Measurements from ENCODE around the gene NANOS3. TPM values are rescaled to one million over a fixed set of nuclear protein-coding genes. Genes with fewer than 3 reads are reported as not detected.

Gene NANOS3
- total and polyA plus RNA-seq, 10 of the 15 experiments (the other 5 are each of a cell fraction or from before 2014, with no cell fraction given), result 0.31 to 1.7 (median 0.81) TPM

DNA sequence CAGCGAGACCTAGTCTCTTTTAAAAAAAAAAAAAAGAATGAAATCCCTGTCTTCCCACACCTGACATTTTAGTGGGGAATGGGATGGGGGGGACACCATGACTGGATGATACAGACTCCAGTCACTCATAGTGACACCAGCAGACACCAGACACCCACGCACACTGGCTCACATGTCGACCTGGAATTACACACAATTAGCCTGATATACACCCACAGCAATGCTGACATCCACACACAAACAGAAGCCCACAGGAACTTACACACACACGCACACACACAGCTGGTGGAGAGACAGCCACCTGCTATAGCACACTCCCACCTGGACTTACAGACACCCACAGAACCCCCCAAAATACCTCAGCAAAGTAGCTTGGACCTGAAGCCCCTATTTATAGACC, 8.3 kb upstream of the NANOS3 start (continued):
- TF ChIP-seq, protein P1, sequence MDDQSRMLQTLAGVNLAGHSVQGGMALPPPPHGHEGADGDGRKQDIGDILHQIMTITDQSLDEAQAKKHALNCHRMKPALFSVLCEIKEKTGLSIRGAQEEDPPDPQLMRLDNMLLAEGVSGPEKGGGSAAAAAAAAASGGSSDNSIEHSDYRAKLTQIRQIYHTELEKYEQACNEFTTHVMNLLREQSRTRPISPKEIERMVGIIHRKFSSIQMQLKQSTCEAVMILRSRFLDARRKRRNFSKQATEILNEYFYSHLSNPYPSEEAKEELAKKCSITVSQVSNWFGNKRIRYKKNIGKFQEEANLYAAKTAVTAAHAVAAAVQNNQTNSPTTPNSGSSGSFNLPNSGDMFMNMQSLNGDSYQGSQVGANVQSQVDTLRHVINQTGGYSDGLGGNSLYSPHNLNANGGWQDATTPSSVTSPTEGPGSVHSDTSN (IDR thresholded peaks at IDR 0.05; ENCODE audit: insufficient replicate concordance, low read depth, low read length), result peak; percentile 53
- TF ChIP-seq, protein P2, sequence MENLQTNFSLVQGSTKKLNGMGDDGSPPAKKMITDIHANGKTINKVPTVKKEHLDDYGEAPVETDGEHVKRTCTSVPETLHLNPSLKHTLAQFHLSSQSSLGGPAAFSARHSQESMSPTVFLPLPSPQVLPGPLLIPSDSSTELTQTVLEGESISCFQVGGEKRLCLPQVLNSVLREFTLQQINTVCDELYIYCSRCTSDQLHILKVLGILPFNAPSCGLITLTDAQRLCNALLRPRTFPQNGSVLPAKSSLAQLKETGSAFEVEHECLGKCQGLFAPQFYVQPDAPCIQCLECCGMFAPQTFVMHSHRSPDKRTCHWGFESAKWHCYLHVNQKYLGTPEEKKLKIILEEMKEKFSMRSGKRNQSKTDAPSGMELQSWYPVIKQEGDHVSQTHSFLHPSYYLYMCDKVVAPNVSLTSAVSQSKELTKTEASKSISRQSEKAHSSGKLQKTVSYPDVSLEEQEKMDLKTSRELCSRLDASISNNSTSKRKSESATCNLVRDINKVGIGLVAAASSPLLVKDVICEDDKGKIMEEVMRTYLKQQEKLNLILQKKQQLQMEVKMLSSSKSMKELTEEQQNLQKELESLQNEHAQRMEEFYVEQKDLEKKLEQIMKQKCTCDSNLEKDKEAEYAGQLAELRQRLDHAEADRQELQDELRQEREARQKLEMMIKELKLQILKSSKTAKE (IDR thresholded peaks at IDR 0.05; ENCODE audit: low read depth, poor library complexity, severe bottlenecking), result no peak
- peak; percentile 56; the same call in 1 of the 2 replicates for TF ChIP-seq NBN (IDR thresholded peaks at IDR 0.05)
- no peak for TF ChIP-seq PAX8 (IDR thresholded peaks at IDR 0.05)
- TF ChIP-seq, protein P3, sequence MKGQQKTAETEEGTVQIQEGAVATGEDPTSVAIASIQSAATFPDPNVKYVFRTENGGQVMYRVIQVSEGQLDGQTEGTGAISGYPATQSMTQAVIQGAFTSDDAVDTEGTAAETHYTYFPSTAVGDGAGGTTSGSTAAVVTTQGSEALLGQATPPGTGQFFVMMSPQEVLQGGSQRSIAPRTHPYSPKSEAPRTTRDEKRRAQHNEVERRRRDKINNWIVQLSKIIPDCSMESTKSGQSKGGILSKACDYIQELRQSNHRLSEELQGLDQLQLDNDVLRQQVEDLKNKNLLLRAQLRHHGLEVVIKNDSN (IDR thresholded peaks at IDR 0.05; ENCODE audit: borderline replicate concordance, extremely low read length, insufficient read depth, low read depth, low read length), result no peak
- no peak for TF ChIP-seq RELA (IDR thresholded peaks at IDR 0.05; ENCODE audit: borderline replicate concordance, partially characterized antibody)
- TF ChIP-seq YY1 (IDR thresholded peaks at IDR 0.05; ENCODE audit: low read depth, low read length), result no peak
- no peak for TF ChIP-seq NFYB (IDR thresholded peaks at IDR 0.05; ENCODE audit: insufficient read depth, low read depth, low read length)
- no peak for TF ChIP-seq GATAD2B (conservative IDR thresholded peaks at IDR 0.05; ENCODE audit: low read depth)
- TF ChIP-seq, protein P4, sequence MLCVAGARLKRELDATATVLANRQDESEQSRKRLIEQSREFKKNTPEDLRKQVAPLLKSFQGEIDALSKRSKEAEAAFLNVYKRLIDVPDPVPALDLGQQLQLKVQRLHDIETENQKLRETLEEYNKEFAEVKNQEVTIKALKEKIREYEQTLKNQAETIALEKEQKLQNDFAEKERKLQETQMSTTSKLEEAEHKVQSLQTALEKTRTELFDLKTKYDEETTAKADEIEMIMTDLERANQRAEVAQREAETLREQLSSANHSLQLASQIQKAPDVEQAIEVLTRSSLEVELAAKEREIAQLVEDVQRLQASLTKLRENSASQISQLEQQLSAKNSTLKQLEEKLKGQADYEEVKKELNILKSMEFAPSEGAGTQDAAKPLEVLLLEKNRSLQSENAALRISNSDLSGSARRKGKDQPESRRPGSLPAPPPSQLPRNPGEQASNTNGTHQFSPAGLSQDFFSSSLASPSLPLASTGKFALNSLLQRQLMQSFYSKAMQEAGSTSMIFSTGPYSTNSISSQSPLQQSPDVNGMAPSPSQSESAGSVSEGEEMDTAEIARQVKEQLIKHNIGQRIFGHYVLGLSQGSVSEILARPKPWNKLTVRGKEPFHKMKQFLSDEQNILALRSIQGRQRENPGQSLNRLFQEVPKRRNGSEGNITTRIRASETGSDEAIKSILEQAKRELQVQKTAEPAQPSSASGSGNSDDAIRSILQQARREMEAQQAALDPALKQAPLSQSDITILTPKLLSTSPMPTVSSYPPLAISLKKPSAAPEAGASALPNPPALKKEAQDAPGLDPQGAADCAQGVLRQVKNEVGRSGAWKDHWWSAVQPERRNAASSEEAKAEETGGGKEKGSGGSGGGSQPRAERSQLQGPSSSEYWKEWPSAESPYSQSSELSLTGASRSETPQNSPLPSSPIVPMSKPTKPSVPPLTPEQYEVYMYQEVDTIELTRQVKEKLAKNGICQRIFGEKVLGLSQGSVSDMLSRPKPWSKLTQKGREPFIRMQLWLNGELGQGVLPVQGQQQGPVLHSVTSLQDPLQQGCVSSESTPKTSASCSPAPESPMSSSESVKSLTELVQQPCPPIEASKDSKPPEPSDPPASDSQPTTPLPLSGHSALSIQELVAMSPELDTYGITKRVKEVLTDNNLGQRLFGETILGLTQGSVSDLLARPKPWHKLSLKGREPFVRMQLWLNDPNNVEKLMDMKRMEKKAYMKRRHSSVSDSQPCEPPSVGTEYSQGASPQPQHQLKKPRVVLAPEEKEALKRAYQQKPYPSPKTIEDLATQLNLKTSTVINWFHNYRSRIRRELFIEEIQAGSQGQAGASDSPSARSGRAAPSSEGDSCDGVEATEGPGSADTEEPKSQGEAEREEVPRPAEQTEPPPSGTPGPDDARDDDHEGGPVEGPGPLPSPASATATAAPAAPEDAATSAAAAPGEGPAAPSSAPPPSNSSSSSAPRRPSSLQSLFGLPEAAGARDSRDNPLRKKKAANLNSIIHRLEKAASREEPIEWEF (IDR thresholded peaks at IDR 0.05; ENCODE audit: insufficient replicate concordance, low read depth, low read length), result no peak
- peak in 1 of 2 experiments; percentile 40; a peak in 1 of 3 replicates for TF ChIP-seq EGR1 (IDR thresholded peaks at IDR 0.05; ENCODE audit: borderline replicate concordance in 1 of 2, low read depth in 2 of 2, low read length in 2 of 2)
- TF ChIP-seq, protein P5, sequence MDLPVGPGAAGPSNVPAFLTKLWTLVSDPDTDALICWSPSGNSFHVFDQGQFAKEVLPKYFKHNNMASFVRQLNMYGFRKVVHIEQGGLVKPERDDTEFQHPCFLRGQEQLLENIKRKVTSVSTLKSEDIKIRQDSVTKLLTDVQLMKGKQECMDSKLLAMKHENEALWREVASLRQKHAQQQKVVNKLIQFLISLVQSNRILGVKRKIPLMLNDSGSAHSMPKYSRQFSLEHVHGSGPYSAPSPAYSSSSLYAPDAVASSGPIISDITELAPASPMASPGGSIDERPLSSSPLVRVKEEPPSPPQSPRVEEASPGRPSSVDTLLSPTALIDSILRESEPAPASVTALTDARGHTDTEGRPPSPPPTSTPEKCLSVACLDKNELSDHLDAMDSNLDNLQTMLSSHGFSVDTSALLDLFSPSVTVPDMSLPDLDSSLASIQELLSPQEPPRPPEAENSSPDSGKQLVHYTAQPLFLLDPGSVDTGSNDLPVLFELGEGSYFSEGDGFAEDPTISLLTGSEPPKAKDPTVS (IDR thresholded peaks at IDR 0.05; ENCODE audit: low read depth, low read length), result no peak
- no peak for TF ChIP-seq HDGF (IDR thresholded peaks at IDR 0.05)
- no peak for TF ChIP-seq EED (IDR thresholded peaks at IDR 0.05; ENCODE audit: low read depth)
- TF ChIP-seq YBX1 (IDR thresholded peaks at IDR 0.05), result no peak
- no peak for TF ChIP-seq RAD51 (IDR thresholded peaks at IDR 0.05)
- TF ChIP-seq TAF1 (IDR thresholded peaks at IDR 0.05; ENCODE audit: borderline replicate concordance, low read depth, low read length), result no peak
- TF ChIP-seq, protein P6, sequence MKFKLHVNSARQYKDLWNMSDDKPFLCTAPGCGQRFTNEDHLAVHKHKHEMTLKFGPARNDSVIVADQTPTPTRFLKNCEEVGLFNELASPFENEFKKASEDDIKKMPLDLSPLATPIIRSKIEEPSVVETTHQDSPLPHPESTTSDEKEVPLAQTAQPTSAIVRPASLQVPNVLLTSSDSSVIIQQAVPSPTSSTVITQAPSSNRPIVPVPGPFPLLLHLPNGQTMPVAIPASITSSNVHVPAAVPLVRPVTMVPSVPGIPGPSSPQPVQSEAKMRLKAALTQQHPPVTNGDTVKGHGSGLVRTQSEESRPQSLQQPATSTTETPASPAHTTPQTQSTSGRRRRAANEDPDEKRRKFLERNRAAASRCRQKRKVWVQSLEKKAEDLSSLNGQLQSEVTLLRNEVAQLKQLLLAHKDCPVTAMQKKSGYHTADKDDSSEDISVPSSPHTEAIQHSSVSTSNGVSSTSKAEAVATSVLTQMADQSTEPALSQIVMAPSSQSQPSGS (IDR thresholded peaks at IDR 0.05; ENCODE audit: low read length), result no peak
- TF ChIP-seq ATF7 (IDR thresholded peaks at IDR 0.05; ENCODE audit: low read depth), result no peak
